ENCODE results near the gene SHROOM1.

SHROOM1 gene

DNA sequence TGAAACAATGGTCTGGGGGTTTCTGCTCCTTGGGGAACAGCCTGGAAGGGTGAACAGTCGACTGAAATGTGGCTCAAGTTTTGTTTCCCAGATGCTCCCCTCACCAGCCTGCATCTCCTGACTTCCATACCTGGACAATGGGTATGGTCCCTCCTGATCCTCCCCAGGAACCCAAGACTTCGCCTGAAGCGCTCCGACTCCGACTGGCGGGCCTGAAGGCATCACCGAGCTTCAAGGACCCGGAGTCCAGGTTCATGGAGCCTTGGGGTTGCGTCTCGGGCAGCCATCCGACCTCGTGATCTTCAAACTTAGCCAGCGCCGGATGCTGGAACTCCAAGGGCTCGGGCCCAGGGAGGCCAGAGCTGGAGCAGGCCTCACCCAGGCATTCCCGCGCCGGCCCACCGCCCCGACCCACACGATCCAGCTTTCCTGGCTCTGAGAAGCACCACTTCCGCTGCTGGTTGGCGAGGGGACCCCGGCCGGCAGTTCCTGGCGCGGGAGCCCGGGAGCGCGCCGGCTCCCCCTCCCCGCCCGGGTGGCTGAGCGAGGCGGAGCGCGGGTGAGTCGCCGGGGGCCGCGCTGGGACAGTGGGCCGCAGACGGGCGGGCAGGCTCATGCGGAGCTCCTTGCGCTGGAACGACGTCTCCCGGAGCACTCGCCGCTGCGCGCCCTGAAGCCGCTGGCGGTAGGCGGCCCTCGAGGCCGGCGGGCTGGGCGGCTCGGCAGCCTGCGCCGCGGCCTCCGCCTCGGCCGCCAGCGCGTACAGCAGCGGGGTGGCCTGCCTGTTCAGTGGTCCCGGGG lies 5.2 kb downstream of the SHROOM1 start:
- no peak for TF ChIP-seq CTCF (IDR thresholded peaks at IDR 0.05; ENCODE audit: insufficient read depth, missing control alignments)
- DNase-seq (ENCODE audit: insufficient read length, low spot score), result no peak
- FAIRE-seq, result no peak

- no peak for DNase-seq (ENCODE audit: insufficient read length, low spot score)
- TF ChIP-seq CTCF (IDR thresholded peaks at IDR 0.05; ENCODE audit: insufficient read depth, missing control alignments), result no peak
- FAIRE-seq, result no peak
These were observed 6.0 kb downstream of the SHROOM1 start for GRCh38 chr5:132824426-132824825.

DNA sequence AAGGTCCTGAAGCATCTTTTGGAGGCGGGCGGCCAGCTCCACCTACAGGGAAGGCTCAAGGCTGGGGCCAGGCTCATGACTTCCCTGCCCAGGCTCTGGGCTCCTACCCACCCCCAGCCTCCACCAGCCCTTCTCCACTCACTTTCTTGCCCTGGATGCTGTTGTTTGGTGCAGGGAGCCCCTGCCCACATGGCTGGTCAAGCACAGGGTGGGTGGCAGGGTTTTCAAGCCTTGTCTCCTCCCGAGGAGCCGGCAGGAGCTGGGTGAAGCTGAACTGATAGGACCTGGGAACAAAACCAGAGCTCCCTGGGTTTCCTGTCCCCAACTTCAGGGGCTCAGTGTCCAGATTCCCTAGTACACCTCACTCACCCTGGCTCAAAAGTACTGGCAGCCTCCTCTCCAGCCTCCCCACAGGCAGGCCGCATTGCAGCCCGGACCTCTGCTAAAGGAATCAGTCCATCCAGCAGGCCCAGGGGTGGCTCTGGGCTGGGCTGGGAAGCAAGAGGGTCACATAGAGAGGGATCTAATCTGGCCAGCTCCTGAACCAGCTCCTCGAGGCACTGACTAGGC lies 6.9 kb downstream of the SHROOM1 start:
- FAIRE-seq, result no peak
- no peak for TF ChIP-seq CTCF (IDR thresholded peaks at IDR 0.05; ENCODE audit: insufficient read depth, missing control alignments)

GRCh38 chr5:132822650-132823480 lies 7.6 kb downstream of the SHROOM1 start:
- DNase-seq (ENCODE audit: insufficient read length, low spot score) (no peak), FAIRE-seq (no peak)
- no peak for TF ChIP-seq CTCF (IDR thresholded peaks at IDR 0.05; ENCODE audit: insufficient read depth, missing control alignments)

More for the DNA sequence above, 6.9 kb downstream of the SHROOM1 start:
- no peak for DNase-seq (ENCODE audit: insufficient read length, low spot score)

GRCh38 chr5:132821791-132822190 lies 8.7 kb downstream of the SHROOM1 start:
- FAIRE-seq (no peak), DNase-seq (ENCODE audit: insufficient read length, low spot score) (no peak)

DNA sequence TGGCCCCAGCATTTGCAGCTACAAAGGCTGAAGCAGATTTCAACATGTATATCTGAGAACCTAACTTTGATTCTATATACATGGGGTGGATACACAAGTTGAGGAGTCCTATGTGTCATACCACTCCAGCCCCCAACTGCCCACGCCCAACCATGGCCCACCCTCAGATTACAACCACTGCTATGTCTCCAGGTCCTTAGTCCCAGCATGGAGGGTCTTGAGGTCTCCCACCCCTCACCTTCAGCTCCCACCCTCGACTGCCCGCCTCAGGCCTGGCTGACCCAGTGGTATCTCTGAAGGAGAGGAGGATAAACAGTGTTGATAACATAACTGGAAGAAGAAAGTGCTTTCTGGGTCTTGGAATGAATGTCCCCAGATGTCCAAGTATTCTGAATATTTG lies 9.1 kb downstream of the SHROOM1 start:
- no peak for TF ChIP-seq CTCF (IDR thresholded peaks at IDR 0.05; ENCODE audit: insufficient read depth, missing control alignments)
- DNase-seq (ENCODE audit: insufficient read length, low spot score) (no peak), FAIRE-seq (no peak)

More at GRCh38 chr5:132821791-132822190, 8.7 kb downstream of the SHROOM1 start:
- no peak for TF ChIP-seq CTCF (IDR thresholded peaks at IDR 0.05; ENCODE audit: insufficient read depth, missing control alignments)
